ENCODE data around the gene SPATA31C1. TPM values are rescaled to one million over a fixed set of nuclear protein-coding genes. Genes with fewer than 3 reads are reported as not detected.

SPATA31C1 gene
- total RNA-seq, 2 experiments from 2014 or later: not detected

- no peak overlapping the region for H3K4me3 Mint-ChIP-seq
- H3K36me3 ChIP-seq (ENCODE audit: insufficient read depth, low read length): no peaks in the 10 kb centered on the region
- no peak for TF ChIP-seq CTCF (IDR thresholded peaks at IDR 0.05)
- POLR2A ChIA-PET: no interaction called here
- ATAC-seq (ENCODE audit: poor library complexity): no peak
- peaks cover 18% of the 10 kb centered on the region for H3K27me3 Mint-ChIP-seq
- CTCF ChIA-PET: no interaction called here
- intact Hi-C loops (cut with DNase I, micrococcal nuclease): no loop called here
- no peak overlapping the region for H3K27ac ChIP-seq (ENCODE audit: low read depth in 1 of 2, low read length in 2 of 2)
- H3K27me3 ChIP-seq (ENCODE audit: control insufficient read depth in 1 of 2, insufficient read depth in 2 of 2, low read length in 2 of 2): peaks cover 0 to 14% of the 10 kb centered on the region in 2 experiments
- no peak for DNase-seq
- no peaks in the 10 kb centered on the region for H3K4me1 Mint-ChIP-seq (ENCODE audit: low read depth)
- H3K27ac Mint-ChIP-seq: no peak overlapping the region
- no peaks in the 10 kb centered on the region for H3K9me3 ChIP-seq (ENCODE audit: control insufficient read depth in 1 of 2, insufficient read depth in 1 of 2, low read length in 2 of 2)
- no peaks in the 10 kb centered on the region for H3K9me3 Mint-ChIP-seq
- H3K36me3 Mint-ChIP-seq (ENCODE audit: low read depth): no peaks in the 10 kb centered on the region
- no peak overlapping the region for H3K4me3 ChIP-seq (ENCODE audit: low read length)
- no peaks in the 10 kb centered on the region for H3K4me1 ChIP-seq (ENCODE audit: insufficient read depth, low read length)
These were observed 26.3 kb downstream of the SPATA31C1 start for GRCh38 chr9:87944096-87944495.

GRCh38 chr9:87944682-87945081 lies 26.9 kb downstream of the SPATA31C1 start:
- Mint-ChIP-seq H3K36me3 (ENCODE audit: low read depth) (no peaks in the 10 kb centered on the region), H3K4me3 (no peak overlapping the region), H3K4me1 (ENCODE audit: low read depth) (no peaks in the 10 kb centered on the region), H3K27ac (no peak overlapping the region), H3K9me3 (no peaks in the 10 kb centered on the region), H3K27me3 (peaks cover 23% of the 10 kb centered on the region)
- Histone ChIP-seq H3K36me3 (ENCODE audit: insufficient read depth, low read length) (no peaks in the 10 kb centered on the region), H3K9me3 (ENCODE audit: control insufficient read depth in 1 of 2, insufficient read depth in 1 of 2, low read length in 2 of 2) (no peaks in the 10 kb centered on the region), H3K27ac (ENCODE audit: low read depth in 1 of 2, low read length in 2 of 2) (no peak overlapping the region), H3K27me3 (ENCODE audit: control insufficient read depth in 1 of 2, insufficient read depth in 2 of 2, low read length in 2 of 2) (peaks cover 0 to 14% of the 10 kb centered on the region in 2 experiments), H3K4me1 (ENCODE audit: insufficient read depth, low read length) (no peaks in the 10 kb centered on the region), H3K4me3 (ENCODE audit: low read length) (no peak overlapping the region)
- no peak for DNase-seq
- ChIA-PET POLR2A (interaction anchor here (0.7 kb wide), 1 partner anchor 35 kb away, joined by 3 read pairs; no protein-coding TSS in a partner anchor), CTCF (no interaction called here)
- no peak for ATAC-seq (ENCODE audit: poor library complexity)
- intact Hi-C loops (cut with DNase I, micrococcal nuclease): no loop called here
- TF ChIP-seq CTCF (IDR thresholded peaks at IDR 0.05): no peak

GRCh38 chr9:87950296-87950695 lies 32.5 kb downstream of the SPATA31C1 start:
- intact Hi-C loops (cut with DNase I, micrococcal nuclease): loop anchor here (5.0 kb wide), 2 partner anchors 627 to 1327 kb away; no protein-coding TSS in a partner anchor
- TF ChIP-seq CTCF (IDR thresholded peaks at IDR 0.05): no peak
- no peak overlapping the region for H3K4me3 ChIP-seq (ENCODE audit: low read length)
- no peak overlapping the region for H3K27ac ChIP-seq (ENCODE audit: low read depth in 1 of 2, low read length in 2 of 2)
- H3K27ac Mint-ChIP-seq: no peak overlapping the region
- H3K9me3 Mint-ChIP-seq: peaks cover 2% of the 10 kb centered on the region
- ATAC-seq (ENCODE audit: poor library complexity): no peak
- H3K4me1 ChIP-seq (ENCODE audit: insufficient read depth, low read length): peaks cover 3% of the 10 kb centered on the region
- H3K36me3 ChIP-seq (ENCODE audit: insufficient read depth, low read length): no peaks in the 10 kb centered on the region
- peaks cover 22% of the 10 kb centered on the region for H3K27me3 Mint-ChIP-seq
- H3K36me3 Mint-ChIP-seq (ENCODE audit: low read depth): no peaks in the 10 kb centered on the region
- peaks cover 0 to 6% of the 10 kb centered on the region in 2 experiments for H3K27me3 ChIP-seq (ENCODE audit: control insufficient read depth in 1 of 2, insufficient read depth in 2 of 2, low read length in 2 of 2)
- no peak overlapping the region for H3K4me3 Mint-ChIP-seq
- H3K9me3 ChIP-seq (ENCODE audit: control insufficient read depth in 1 of 2, insufficient read depth in 1 of 2, low read length in 2 of 2): peaks cover 5 to 9% of the 10 kb centered on the region in 2 experiments
- CTCF ChIA-PET: interaction anchor here (1.0 kb wide), 1 partner anchor 42 kb away, joined by 3 read pairs; no protein-coding TSS in a partner anchor
- POLR2A ChIA-PET: no interaction called here
- H3K4me1 Mint-ChIP-seq (ENCODE audit: low read depth): peaks cover 1% of the 10 kb centered on the region
- no peak for DNase-seq

Measured in CD4-positive, alpha-beta T cell (primary cell).